Uterus (tissue), 4 donors: ENCODE data around the gene CLDN22. TPM values are rescaled to one million over a fixed set of nuclear protein-coding genes. Genes with fewer than 3 reads are reported as not detected.

Experiments used
- DNase-seq, 2 donors: peaks; one replicate each; pipeline ENCODE4 v3.0.0-alpha.2; 2019 to 2020
- H3K27ac ChIP-seq, 2 donors: fragments of 200-600 bp; sonication (generic); 1 replicate in 1 of 2; 2 replicates in 1 of 2; pipeline ENCODE4 v1.5.1; 2016 to 2018
- H3K27me3 ChIP-seq, 2 donors: fragments of 200-600 bp; sonication (generic); one replicate each; pipeline ENCODE4 v1.5.1; 2018 to 2019; ENCODE audit warnings: control low read depth in 1 of 2
- H3K36me3 ChIP-seq, 2 donors: fragments of 200-600 bp; sonication (generic); one replicate each; pipeline ENCODE4 v1.5.1; 2019; ENCODE audit warnings: control low read depth in 1 of 2
- H3K4me1 ChIP-seq, 2 donors: fragments of 200-600 bp; sonication (generic); one replicate each; pipeline ENCODE4 v1.5.1; 2018 to 2019; ENCODE audit warnings: control low read depth in 1 of 2
- H3K4me3 ChIP-seq, 2 donors: fragments of 200-600 bp; sonication (generic); 1 replicate in 1 of 2; 2 replicates in 1 of 2; pipeline ENCODE4 v1.5.1; 2018 to 2019; ENCODE audit warnings: mild to moderate bottlenecking in 1 of 2
- H3K9me3 ChIP-seq, 2 donors: fragments of 200-600 bp; sonication (generic); one replicate each; pipeline ENCODE4 v1.5.1; 2019; ENCODE audit warnings: control low read depth in 1 of 2
- CTCF ChIP-seq, 4 experiments: fragments of 200-600 bp in 2 of 4; fragments of 450-650 bp in 2 of 4; sonication (generic) in 2 of 4; IDR thresholded peaks; one replicate each; pipeline ENCODE4 v1.5.1; 2016 to 2019; ENCODE audit warnings: antibody characterized with exemption in 4 of 4, mild to moderate bottlenecking in 2 of 4, moderate library complexity in 1 of 4
- POLR2A ChIP-seq, 2 donors: fragments of 450-650 bp; IDR thresholded peaks; one replicate each; pipeline ENCODE4 v1.6.1; 2016; ENCODE audit warnings: antibody characterized with exemption in 2 of 2, mild to moderate bottlenecking in 1 of 2, moderate library complexity in 1 of 2
- intact Hi-C: fragments of 100-400 bp; cut with DNase I; formaldehyde crosslinking; loops from one replicate; pipeline ENCODE4 v1.15.1; 2023; ENCODE audit warnings: low total_unique reads
- total RNA-seq, 4 donors: library from RNA; depleted of rRNA in 3 of 4; stranded (reverse); fragments of >200 nt in 3 of 4; gene quantifications; one replicate each; pipeline versions ENCODE4 v1.1.0 to v1.2.4, GENCODE V29; 2014 to 2023
- donor health status: DM: yes; HTN: yes; CAD: no.

Gene CLDN22
- total RNA-seq, 4 donors from 2014 or later, result 1.0 to 3.5 TPM; not detected in 2

GRCh38 chr4:183284258-183284785 is 35.8 kb downstream of the CLDN22 start:
- Histone ChIP-seq H3K27ac (no peak overlapping the region), H3K36me3 (no peaks in the 10 kb centered on the region), H3K4me1 (no peaks in the 10 kb centered on the region), H3K27me3 (no peaks in the 10 kb centered on the region), H3K4me3 (no peak overlapping the region), H3K9me3 (no peaks in the 10 kb centered on the region)
- intact Hi-C loops, result no loop called here
- no peak for DNase-seq
- TF ChIP-seq POLR2A (IDR thresholded peaks at IDR 0.05) (no peak), CTCF (IDR thresholded peaks at IDR 0.05) (no peak)

DNA sequence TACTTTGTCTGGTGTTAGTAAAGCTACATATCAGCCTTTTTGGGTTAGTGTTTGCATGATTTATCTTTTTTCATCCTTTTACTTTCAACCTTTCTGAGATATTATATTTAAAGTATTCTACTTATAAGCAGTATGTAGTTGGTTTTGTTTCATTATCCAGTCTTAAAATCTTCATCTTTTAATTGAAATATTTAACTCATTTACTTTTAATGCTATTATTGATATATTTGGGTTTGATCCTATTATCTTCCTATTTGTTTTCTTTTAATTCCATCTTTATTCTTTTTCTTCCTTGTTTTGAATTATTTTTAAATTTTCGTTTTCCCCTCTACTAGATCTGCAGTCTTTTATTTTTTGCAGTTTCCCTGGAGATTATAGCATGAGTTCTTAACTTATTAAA is 44.0 kb downstream of the CLDN22 start:
- no peaks in the 10 kb centered on the region for H3K4me1 ChIP-seq
- intact Hi-C loops, result no loop called here
- no peak overlapping the region for H3K27ac ChIP-seq
- no peak overlapping the region for H3K4me3 ChIP-seq
- peaks cover 0 to 17% of the 10 kb centered on the region in 2 donors for H3K9me3 ChIP-seq
- DNase-seq, result no peak
- TF ChIP-seq CTCF (IDR thresholded peaks at IDR 0.05) (no peak), POLR2A (IDR thresholded peaks at IDR 0.05) (no peak)
- no peaks in the 10 kb centered on the region for H3K27me3 ChIP-seq
- H3K36me3 ChIP-seq, result no peaks in the 10 kb centered on the region

GRCh38 chr4:183272384-183272783 is 47.7 kb downstream of the CLDN22 start:
- Histone ChIP-seq H3K27ac (no peak overlapping the region), H3K36me3 (no peaks in the 10 kb centered on the region), H3K9me3 (peaks cover 0 to 17% of the 10 kb centered on the region in 2 donors), H3K4me1 (no peaks in the 10 kb centered on the region), H3K27me3 (no peaks in the 10 kb centered on the region), H3K4me3 (no peak overlapping the region)
- DNase-seq, result no peak
- intact Hi-C loops, result no loop called here
- TF ChIP-seq POLR2A (IDR thresholded peaks at IDR 0.05) (no peak), CTCF (IDR thresholded peaks at IDR 0.05) (no peak)

- Histone ChIP-seq H3K27ac (no peak overlapping the region), H3K36me3 (no peaks in the 10 kb centered on the region)
Measured at GRCh38 chr4:183268556-183268955, 51.5 kb downstream of the CLDN22 start.

More at GRCh38 chr4:183268556-183268955, 51.5 kb downstream of the CLDN22 start:
- Histone ChIP-seq H3K4me1 (no peaks in the 10 kb centered on the region), H3K9me3 (no peaks in the 10 kb centered on the region), H3K27me3 (no peaks in the 10 kb centered on the region), H3K4me3 (no peak overlapping the region)
- intact Hi-C loops, result no loop called here
- no peak for TF ChIP-seq POLR2A (IDR thresholded peaks at IDR 0.05)
- no peak for TF ChIP-seq CTCF (IDR thresholded peaks at IDR 0.05)
- no peak for DNase-seq

Other genes with a start within 250 kb of the CLDN22 start
- 10 to 100 TPM; 26.9 to 45.9 (median 41.4) TPM for gene WWC2, start 221.0 kb downstream of the CLDN22 start, total RNA-seq
- gene CLDN24, start 2.1 kb upstream of the CLDN22 start, total RNA-seq, result not detected
- gene CDKN2AIP, start 124.4 kb upstream of the CLDN22 start, total RNA-seq, result 10 to 100 TPM; 18.5 to 37.1 (median 23.9) TPM
- gene ING2, start 184.8 kb upstream of the CLDN22 start, total RNA-seq, result 10 to 100 TPM in 2 of 4 donors, 1 to 10 TPM in 2; 3.8 to 16.1 (median 10.0) TPM